LNCaP clone FGC (cell line): ENCODE data around the gene ABHD11.

Experiments
- DNase-seq: peaks from one replicate; pipeline ENCODE4 v3.0.0-alpha.2; 2011; ENCODE audit warnings: low read depth
- H3K4me3 ChIP-seq: 2 replicates; pipeline ENCODE4 v1.5.1; 2011; ENCODE audit warnings: mild to moderate bottlenecking, low read depth, low read length, control low read depth
- TF ChIP-seq, protein P1 (sequence below): IDR thresholded peaks from 2 replicates; pipeline ENCODE4 v1.5.1; 2012; ENCODE audit warnings: mild to moderate bottlenecking; ENCODE audit not compliant: control insufficient read depth, insufficient read depth; ENCODE audit errors: extremely low read depth

ABHD11 gene

DNA sequence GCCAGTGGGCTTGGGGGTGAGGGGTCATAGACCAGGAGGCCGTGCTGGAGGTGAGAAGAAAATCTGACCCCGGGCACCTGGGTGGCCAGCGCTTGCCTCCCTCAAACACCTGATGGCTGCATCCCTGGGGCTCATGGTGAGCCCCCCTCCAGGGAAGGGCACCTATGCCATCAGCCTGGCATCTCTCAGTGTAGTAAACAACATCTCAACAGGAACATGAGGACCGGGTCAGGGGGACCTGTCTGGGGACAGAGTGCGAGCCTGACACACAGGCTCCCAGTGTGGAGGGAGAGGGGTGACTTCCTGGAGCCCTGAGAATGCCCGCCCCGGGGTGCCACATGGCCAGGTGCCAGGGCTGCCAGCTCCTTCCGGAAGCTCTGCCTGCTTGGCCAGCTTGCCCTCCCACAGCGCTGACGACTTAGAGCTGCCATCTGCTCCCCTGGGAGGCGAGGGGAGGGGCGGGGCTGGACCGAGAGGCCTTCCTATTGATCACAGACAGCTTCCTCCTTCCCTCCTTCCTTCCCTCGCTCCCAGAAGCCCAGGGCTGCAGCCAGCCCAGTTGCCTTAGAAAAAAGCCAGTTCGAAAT, 31.5 kb downstream of the ABHD11 start:
- DNase-seq: no peak

GRCh38 chr7:73706126-73707044, 32.2 kb downstream of the ABHD11 start:
- TF ChIP-seq, protein P1, sequence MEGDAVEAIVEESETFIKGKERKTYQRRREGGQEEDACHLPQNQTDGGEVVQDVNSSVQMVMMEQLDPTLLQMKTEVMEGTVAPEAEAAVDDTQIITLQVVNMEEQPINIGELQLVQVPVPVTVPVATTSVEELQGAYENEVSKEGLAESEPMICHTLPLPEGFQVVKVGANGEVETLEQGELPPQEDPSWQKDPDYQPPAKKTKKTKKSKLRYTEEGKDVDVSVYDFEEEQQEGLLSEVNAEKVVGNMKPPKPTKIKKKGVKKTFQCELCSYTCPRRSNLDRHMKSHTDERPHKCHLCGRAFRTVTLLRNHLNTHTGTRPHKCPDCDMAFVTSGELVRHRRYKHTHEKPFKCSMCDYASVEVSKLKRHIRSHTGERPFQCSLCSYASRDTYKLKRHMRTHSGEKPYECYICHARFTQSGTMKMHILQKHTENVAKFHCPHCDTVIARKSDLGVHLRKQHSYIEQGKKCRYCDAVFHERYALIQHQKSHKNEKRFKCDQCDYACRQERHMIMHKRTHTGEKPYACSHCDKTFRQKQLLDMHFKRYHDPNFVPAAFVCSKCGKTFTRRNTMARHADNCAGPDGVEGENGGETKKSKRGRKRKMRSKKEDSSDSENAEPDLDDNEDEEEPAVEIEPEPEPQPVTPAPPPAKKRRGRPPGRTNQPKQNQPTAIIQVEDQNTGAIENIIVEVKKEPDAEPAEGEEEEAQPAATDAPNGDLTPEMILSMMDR: no peak
- no peak for DNase-seq
- H3K4me3 ChIP-seq: no peak overlapping the region

More for the DNA sequence above, 31.5 kb downstream of the ABHD11 start:
- H3K4me3 ChIP-seq: no peak overlapping the region
- TF ChIP-seq, protein P1: no peak

DNA sequence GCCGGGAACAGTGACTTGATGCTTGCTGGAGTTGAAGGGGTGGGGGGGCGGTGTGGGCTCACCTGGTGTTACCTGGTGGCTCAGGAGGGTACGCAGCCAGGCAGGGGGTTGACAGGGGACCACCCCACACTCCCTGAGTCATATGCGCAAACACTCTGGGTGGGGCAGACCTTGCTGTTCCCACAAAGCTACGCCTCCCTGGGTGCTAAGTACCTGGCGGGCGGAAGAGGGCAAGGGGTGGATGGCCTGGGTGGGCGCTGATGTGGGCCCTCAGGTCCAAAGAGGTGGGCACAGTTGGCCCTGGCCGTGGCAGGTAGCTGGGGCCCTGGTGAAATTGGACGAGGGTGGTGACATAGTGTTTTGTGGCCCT, 33.1 kb downstream of the ABHD11 start:
- no peak overlapping the region for H3K4me3 ChIP-seq
- TF ChIP-seq, protein P1: no peak
- no peak for DNase-seq

- H3K4me3 ChIP-seq: no peak overlapping the region
- DNase-seq: no peak
- TF ChIP-seq, protein P1: no peak
Observed at GRCh38 chr7:73704640-73705550, 33.7 kb downstream of the ABHD11 start.

GRCh38 chr7:73703757-73704639, 34.6 kb downstream of the ABHD11 start:
- TF ChIP-seq, protein P1: no peak
- no peak for DNase-seq
- H3K4me3 ChIP-seq: no peak overlapping the region

- TF ChIP-seq, protein P1: no peak
- DNase-seq: no peak
- no peak overlapping the region for H3K4me3 ChIP-seq
Observed at GRCh38 chr7:73703225-73703624, 35.4 kb downstream of the ABHD11 start.
